Activated T-cell treated with anti-CD3 and anti-CD28 coated beads for 24 hours (primary cell): ENCODE results near the gene KLF9.

Experiments used
- DNase-seq: peaks from one replicate; pipeline ENCODE4 v3.0.0-alpha.2; 2020; ENCODE audit warnings: low read depth

The KLF9 gene

GRCh38 chr9:70413799-70414775 lies at the start of gene KLF9:
Gene KLF9 (minus strand): TSS chr9:70414657. CDS start chr9:70413363, 1,294 bp downstream.
- peak; percentile 84 for DNase-seq

- DNase-seq: no peak
Observed at GRCh38 chr9:70463877-70464276, 49.4 kb upstream of the KLF9 start.

DNA sequence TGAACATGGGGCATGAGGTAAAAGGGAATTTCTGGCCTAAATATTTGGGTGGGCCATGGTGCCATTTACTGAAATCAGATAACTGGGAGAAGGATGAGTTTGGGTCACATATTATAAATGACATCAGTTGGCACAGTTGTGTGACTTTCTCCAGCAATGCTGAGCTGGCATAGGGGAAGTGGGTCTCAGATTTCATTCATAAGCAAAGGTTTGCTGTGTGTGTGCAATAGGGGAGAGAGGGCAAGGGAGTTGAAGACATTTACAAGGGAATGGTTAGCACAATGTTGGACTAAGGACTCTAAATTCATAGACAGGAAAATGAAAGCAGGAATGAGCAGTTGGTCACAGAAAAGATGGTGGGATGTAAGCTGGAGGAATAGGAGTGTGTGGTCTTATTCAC lies 47.8 kb upstream of the KLF9 start:
- no peak for DNase-seq

DNA sequence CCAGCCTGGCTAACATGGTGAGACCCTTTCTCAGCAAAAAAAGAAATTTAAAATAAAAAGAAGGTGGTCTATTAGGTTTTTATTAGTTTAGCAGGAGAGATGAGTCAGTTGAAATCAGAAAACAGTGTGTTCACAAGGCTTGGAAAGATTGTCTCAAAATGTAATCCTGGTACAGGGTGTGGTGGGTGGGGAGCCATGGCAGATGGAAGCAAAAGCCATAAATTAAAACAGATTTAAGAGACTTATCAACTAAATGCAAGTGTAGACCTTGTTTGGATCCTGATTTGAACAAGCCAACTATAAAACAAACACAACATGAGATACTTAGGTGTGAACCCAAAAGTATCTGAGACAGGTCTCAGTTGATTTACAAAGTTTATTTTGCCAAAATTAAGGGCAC lies 42.8 kb upstream of the KLF9 start:
- no peak for DNase-seq

DNA sequence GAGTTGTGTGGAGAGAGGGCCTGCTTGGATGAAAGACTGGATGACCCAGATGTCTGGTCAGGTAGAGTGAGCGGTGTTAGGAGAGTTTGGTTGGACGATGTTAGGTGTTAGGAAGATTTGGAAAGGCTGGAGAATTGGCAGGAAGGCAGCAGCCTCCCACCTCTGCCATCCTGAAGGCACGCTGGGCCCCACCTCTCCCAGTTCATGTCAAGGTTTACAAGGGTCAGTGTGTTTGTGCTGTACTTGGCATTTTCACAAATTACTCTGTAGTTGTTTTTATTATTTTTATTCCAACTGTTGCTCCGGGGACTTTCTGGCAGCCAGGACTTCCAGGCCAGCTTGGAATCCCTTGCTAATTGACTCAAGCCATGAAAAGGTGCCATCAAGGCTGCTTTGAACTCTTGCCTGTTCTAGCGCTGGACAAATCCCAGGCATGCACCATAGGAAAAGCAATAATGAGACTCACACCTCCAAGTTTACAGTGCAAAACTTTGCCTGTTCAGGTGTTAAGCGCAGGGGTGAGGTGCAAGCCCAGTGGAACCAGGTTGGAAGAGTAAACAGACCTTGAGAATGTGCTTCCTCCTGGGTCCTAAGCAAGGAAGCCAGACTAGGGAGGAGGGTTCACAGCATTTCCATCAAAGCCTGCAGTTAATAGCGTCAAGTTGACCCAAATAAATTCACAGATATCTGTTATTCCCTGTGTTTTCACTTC lies 41.7 kb upstream of the KLF9 start:
- no peak for DNase-seq

- no peak for DNase-seq
Observed at GRCh38 chr9:70452365-70452764, 37.9 kb upstream of the KLF9 start.

DNA sequence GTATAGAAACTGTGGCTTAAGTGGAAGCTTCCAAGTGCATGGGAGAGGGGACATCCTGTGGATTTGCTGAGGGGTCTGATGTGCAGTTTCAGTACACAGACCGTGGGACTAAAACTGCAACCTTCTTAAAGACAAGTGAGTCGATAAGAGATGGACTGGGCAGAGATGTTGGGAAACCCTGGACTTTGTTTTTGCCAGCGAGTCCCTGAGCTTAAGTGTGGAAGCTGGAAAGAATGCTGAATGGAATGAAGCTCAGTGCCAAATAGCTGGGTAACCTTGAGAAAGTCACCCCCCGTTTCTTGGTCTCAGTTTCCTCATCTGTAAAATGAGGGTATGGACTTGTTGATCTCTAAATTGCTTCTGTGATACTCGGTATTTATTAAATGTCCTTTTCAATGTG lies 37.3 kb upstream of the KLF9 start:
- DNase-seq: no peak

- no peak for DNase-seq
Observed at GRCh38 chr9:70450738-70451137, 36.3 kb upstream of the KLF9 start.

DNA sequence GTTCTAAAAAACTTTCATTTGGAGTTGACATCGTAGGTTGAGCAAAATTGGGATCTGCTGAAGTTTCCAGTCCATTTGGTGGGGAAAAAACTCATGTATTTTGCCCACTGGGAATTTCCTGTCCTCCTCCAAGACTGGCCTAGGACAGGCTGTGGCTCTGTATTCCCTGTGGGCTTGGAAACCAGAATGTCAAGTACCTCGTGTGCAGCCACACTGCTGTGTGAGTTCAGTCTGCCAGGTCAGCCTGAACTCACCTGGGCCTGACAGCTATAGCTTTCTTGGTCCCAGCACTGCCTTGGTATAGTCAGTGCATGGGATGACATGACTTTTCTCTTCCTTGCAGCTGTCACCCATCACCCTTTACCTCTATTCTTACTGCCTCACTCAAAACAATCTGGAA lies 35.0 kb upstream of the KLF9 start:
- DNase-seq: no peak

- no peak for DNase-seq
Observed at GRCh38 chr9:70448919-70449318, 34.5 kb upstream of the KLF9 start.

DNA sequence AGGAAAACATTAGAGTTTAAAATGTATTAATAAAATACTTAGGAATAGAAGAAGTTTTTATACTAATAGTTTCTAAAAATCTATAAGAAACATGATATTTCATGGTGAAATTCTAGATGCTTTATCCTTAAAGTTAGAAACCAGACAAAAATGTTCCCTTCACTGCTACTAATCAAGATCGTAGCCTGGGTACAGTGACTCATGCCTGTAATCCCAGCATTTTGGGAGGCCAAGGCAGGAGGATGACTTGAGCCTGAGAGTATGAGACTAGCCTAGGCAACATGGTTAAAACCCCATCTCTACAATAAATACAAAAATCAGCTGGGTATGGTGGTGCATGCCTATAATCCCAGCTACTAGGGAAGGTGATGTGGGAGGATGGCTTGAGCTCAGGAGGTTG lies 30.4 kb upstream of the KLF9 start:
- no peak for DNase-seq

GRCh38 chr9:70442328-70442848 lies 27.9 kb upstream of the KLF9 start:
- DNase-seq: no peak

- no peak for DNase-seq
Observed at GRCh38 chr9:70441622-70442021, 27.2 kb upstream of the KLF9 start.

- no peak for DNase-seq
Observed at GRCh38 chr9:70439991-70440706, 25.7 kb upstream of the KLF9 start.

- DNase-seq: no peak
Observed at GRCh38 chr9:70438341-70438928, 24.0 kb upstream of the KLF9 start.

- DNase-seq: no peak
Observed at GRCh38 chr9:70435948-70436347, 21.5 kb upstream of the KLF9 start.

GRCh38 chr9:70429899-70430298 lies 15.4 kb upstream of the KLF9 start:
- DNase-seq: no peak

GRCh38 chr9:70428781-70429180 lies 14.3 kb upstream of the KLF9 start:
- DNase-seq: no peak

DNA sequence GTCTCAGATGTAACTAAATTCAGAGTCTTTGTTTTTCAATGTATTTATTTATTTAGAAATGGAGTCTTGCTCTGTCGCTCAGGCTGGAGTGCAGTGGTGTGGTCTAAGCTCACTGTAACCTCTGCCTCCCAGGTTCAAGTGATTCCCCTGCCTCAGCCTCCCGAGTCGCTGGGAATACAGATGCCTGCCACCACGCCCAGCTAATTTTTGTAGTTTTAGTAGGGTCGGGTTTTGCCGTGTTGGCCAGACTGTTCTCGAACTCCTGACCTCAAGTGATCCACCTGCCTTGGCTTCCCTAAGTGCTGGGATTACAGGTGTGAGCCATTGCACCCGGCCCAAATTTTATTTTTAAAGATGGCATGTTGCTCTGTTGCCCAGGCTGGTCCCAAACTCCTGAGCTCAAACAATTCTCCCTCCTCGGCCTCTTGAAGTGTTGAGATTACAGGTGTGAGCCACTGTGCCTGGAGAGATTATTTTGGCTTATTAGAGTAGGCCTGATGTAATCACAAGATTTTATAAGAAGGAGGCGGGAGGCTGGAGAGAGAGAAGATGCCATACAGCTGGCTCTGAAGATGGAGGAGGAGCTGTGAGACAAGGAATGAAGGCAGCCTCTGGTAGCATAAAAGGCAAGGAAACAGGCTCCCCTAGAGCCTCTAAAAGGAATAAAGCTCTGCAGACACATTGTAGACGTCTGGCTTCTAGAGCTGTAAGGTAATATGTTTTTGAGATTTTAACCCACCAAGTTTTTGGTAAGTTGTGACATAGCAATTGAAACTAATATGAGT lies 12.9 kb upstream of the KLF9 start:
- no peak for DNase-seq

DNA sequence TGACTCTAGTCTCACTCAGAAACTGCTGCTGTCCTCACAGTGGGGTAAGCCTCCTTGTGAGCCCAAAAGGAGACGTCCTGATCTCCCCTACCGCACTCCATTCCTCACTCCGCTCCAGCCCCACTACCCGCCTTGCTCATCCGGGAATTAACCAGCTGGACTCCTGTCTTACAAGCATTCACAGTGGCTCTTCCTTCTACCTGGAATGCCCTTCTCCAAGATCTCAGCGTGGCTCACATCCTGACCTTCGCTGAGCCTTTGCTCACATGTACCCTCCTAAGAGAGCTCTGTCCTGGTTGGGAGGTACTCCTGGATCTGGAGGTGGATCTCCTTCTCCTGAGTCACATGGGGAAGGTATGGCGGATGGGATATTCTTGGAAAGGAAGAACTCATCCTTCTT lies 10.7 kb upstream of the KLF9 start:
- DNase-seq: no peak

DNA sequence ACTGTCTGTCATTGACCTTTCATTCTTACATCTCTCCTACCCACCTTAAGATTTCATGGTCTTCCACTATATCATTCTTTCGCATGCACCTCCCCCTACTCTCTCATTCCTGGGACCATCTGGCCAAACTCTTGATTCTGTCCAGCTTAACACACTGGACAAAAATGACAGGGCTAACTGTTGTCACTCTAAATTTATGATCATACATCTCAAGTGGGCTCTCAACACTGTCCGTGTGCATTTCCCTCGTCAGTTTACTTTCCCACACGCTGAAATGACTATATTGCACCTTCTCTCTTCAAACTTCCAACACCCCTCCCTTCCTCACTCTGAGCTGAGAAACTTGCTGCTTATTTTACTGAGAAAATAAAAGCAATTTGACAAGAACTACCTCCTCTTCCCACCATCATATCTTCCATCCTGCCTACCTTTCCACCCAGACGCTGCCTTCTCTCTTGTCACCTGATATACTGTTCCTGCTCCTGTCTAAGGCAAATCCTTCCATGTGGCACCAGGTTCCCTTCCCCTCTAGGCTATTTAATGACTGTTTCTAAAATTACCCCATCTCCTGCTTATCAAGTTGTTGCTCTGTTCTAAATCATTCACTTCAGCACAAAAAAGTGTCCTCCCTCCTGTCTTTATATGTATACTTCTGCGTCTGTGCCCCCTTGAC lies 8.1 kb upstream of the KLF9 start:
- no peak for DNase-seq
